ENCODE measurements around the gene KRT3.

KRT3 gene

GRCh38 chr12:52776435-52776834 is 19.5 kb downstream of the KRT3 start:
- no peak overlapping the region for H3K4me2 ChIP-seq (ENCODE audit: insufficient read depth, low read length)
- H4K20me1 ChIP-seq (ENCODE audit: insufficient read depth, low read length), result 0 out of 2 replicates have a peak, but pooled peaks cover 2% of the 10 kb centered on the region
- no peak overlapping the region for H3K27ac ChIP-seq (ENCODE audit: low read length)
- no peak overlapping the region for H3K9ac ChIP-seq (ENCODE audit: low read depth, low read length)
- H3K27me3 ChIP-seq (ENCODE audit: insufficient read depth, low read length, poor library complexity), result peaks cover 17% of the 10 kb centered on the region
- ATAC-seq (ENCODE audit: insufficient read depth, low read depth), result no peak
- DNase-seq, result no peak
- H3K9me3 ChIP-seq (ENCODE audit: insufficient read depth, low read length, severe bottlenecking), result no peaks in the 10 kb centered on the region
- no peak for TF ChIP-seq EZH2 (IDR thresholded peaks at IDR 0.05; ENCODE audit: borderline replicate concordance, low read depth, low read length, severe bottlenecking)
- no peak for TF ChIP-seq CTCF (IDR thresholded peaks at IDR 0.05; ENCODE audit: borderline replicate concordance, extremely low read depth, low read length, poor library complexity, severe bottlenecking)
- no peaks in the 10 kb centered on the region for H3K79me2 ChIP-seq (ENCODE audit: insufficient read depth, low read length)
- H2AFZ ChIP-seq (ENCODE audit: low read depth, low read length), result no peak overlapping the region
- H3K4me3 ChIP-seq (ENCODE audit: low read depth in 1 of 2, low read length in 2 of 2), result no peak overlapping the region
- H3K4me1 ChIP-seq (ENCODE audit: insufficient read depth, low read length), result no peaks in the 10 kb centered on the region
- H3K36me3 ChIP-seq (ENCODE audit: insufficient read depth, low read length), result no peaks in the 10 kb centered on the region

GRCh38 chr12:52774629-52775250 is 21.2 kb downstream of the KRT3 start:
- H3K27ac ChIP-seq (ENCODE audit: low read length), result no peak overlapping the region
- H3K4me1 ChIP-seq (ENCODE audit: insufficient read depth, low read length), result no peaks in the 10 kb centered on the region
- no peaks in the 10 kb centered on the region for H3K36me3 ChIP-seq (ENCODE audit: insufficient read depth, low read length)
- H3K4me2 ChIP-seq (ENCODE audit: insufficient read depth, low read length), result no peak overlapping the region
- H3K79me2 ChIP-seq (ENCODE audit: insufficient read depth, low read length), result no peaks in the 10 kb centered on the region
- no peaks in the 10 kb centered on the region for H3K9me3 ChIP-seq (ENCODE audit: insufficient read depth, low read length, severe bottlenecking)
- 0 out of 2 replicates have a peak, but pooled peaks cover 2% of the 10 kb centered on the region for H4K20me1 ChIP-seq (ENCODE audit: insufficient read depth, low read length)
- DNase-seq, result no peak
- peaks cover 20% of the 10 kb centered on the region for H3K27me3 ChIP-seq (ENCODE audit: insufficient read depth, low read length, poor library complexity)
- H2AFZ ChIP-seq (ENCODE audit: low read depth, low read length), result no peak overlapping the region
- no peak overlapping the region for H3K9ac ChIP-seq (ENCODE audit: low read depth, low read length)
- TF ChIP-seq CTCF (IDR thresholded peaks at IDR 0.05; ENCODE audit: borderline replicate concordance, extremely low read depth, low read length, poor library complexity, severe bottlenecking), result no peak
- TF ChIP-seq EZH2 (IDR thresholded peaks at IDR 0.05; ENCODE audit: borderline replicate concordance, low read depth, low read length, severe bottlenecking), result no peak
- no peak overlapping the region for H3K4me3 ChIP-seq (ENCODE audit: low read depth in 1 of 2, low read length in 2 of 2)
- no peak for ATAC-seq (ENCODE audit: insufficient read depth, low read depth)

GRCh38 chr12:52772772-52773171 is 23.1 kb downstream of the KRT3 start:
- TF ChIP-seq EZH2 (IDR thresholded peaks at IDR 0.05; ENCODE audit: borderline replicate concordance, low read depth, low read length, severe bottlenecking) (no peak), CTCF (IDR thresholded peaks at IDR 0.05; ENCODE audit: borderline replicate concordance, extremely low read depth, low read length, poor library complexity, severe bottlenecking) (no peak)
- Histone ChIP-seq H3K4me1 (ENCODE audit: insufficient read depth, low read length) (no peaks in the 10 kb centered on the region), H3K27ac (ENCODE audit: low read length) (no peak overlapping the region), H3K4me2 (ENCODE audit: insufficient read depth, low read length) (no peak overlapping the region), H3K27me3 (ENCODE audit: insufficient read depth, low read length, poor library complexity) (peaks cover 24% of the 10 kb centered on the region), H2AFZ (ENCODE audit: low read depth, low read length) (no peak overlapping the region), H3K9me3 (ENCODE audit: insufficient read depth, low read length, severe bottlenecking) (no peaks in the 10 kb centered on the region), H3K79me2 (ENCODE audit: insufficient read depth, low read length) (no peaks in the 10 kb centered on the region), H3K4me3 (ENCODE audit: low read depth in 1 of 2, low read length in 2 of 2) (no peak overlapping the region), H3K36me3 (ENCODE audit: insufficient read depth, low read length) (no peaks in the 10 kb centered on the region), H3K9ac (ENCODE audit: low read depth, low read length) (no peak overlapping the region), H4K20me1 (ENCODE audit: insufficient read depth, low read length) (0 out of 2 replicates have a peak, but pooled peaks cover 2% of the 10 kb centered on the region)
- no peak for ATAC-seq (ENCODE audit: insufficient read depth, low read depth)
- DNase-seq, result no peak
